Measurements from ENCODE around the gene ERVFRD-1. TPM values are rescaled to one million over a fixed set of nuclear protein-coding genes. Genes with fewer than 3 reads are reported as not detected.
A peak's percentile ranks its signal among the peaks of the same experiment; 100 is the strongest.

Gene ERVFRD-1
- total RNA-seq, 1 donor from 2014 or later, result 0.08 TPM

GRCh38 chr6:11056871-11057270 lies 54.7 kb downstream of the ERVFRD-1 start:
- ATAC-seq (no peak), DNase-seq (ENCODE audit: low spot score) (no peak)

GRCh38 chr6:11055127-11055627 lies 56.3 kb downstream of the ERVFRD-1 start:
- DNase-seq (ENCODE audit: low spot score) (no peak), ATAC-seq (peak; percentile 62)

- no peak for DNase-seq (ENCODE audit: low spot score)
- no peak for ATAC-seq
Measured at GRCh38 chr6:11054722-11055121, 56.8 kb downstream of the ERVFRD-1 start.

GRCh38 chr6:11053307-11053706 lies 58.2 kb downstream of the ERVFRD-1 start:
- DNase-seq (ENCODE audit: low spot score) (peak; percentile 69), ATAC-seq (peak; percentile 86)

Other genes with a start within 250 kb of the ERVFRD-1 start
- gene GCM2, start 229.7 kb downstream of the ERVFRD-1 start, total RNA-seq, result not detected
- 0.43 TPM for gene SYCP2L, start 224.7 kb downstream of the ERVFRD-1 start, total RNA-seq
- 5.9 TPM for gene ELOVL2, start 67.4 kb downstream of the ERVFRD-1 start, total RNA-seq
- gene SMIM13, start 17.9 kb downstream of the ERVFRD-1 start, total RNA-seq, result 5.9 TPM
- 11.7 TPM for gene NEDD9, start 120.9 kb upstream of the ERVFRD-1 start, total RNA-seq

Measured in left lobe of liver (tissue), 2 donors.